Psoas muscle (tissue), 8 donors: ENCODE results near the gene LIPT2. TPM values are rescaled to one million over a fixed set of nuclear protein-coding genes. Genes with fewer than 3 reads are reported as not detected.
"Not testable (repeated sequence)": the region's sequence is repeated elsewhere in the genome, so short reads cannot be mapped to it uniquely, and the experiment has no call there.

Experiments
- ATAC-seq, 4 donors: fragments of 200-7000 bp; cut with Tn5 transposase; one replicate each; pipeline ENCODE4 v1.9.1; 2020; ENCODE audit warnings: moderate library complexity in 3 of 4, mild to moderate bottlenecking in 2 of 4
- DNase-seq, 2 donors: peaks; one replicate each; pipeline ENCODE4 v3.0.0-alpha.2; 2020
- H3K27ac ChIP-seq: fragments of 200-600 bp; one replicate; pipeline ENCODE4 v1.8.0; 2022
- H3K27me3 ChIP-seq, 3 donors: fragments of 200-600 bp in 1 of 3; one replicate each; pipeline versions ENCODE4 v1.6.1 to v1.8.0; 2013 to 2022; ENCODE audit warnings: low read length in 2 of 3, mild to moderate bottlenecking in 2 of 3, moderate library complexity in 1 of 3; ENCODE audit not compliant: insufficient read depth in 3 of 3
- H3K36me3 ChIP-seq, 2 donors: fragments of 200-600 bp in 1 of 2; one replicate each; pipeline versions ENCODE4 v1.6.1 to v1.8.0; 2013 to 2022; ENCODE audit warnings: low read depth in 1 of 2, mild to moderate bottlenecking in 1 of 2, moderate library complexity in 1 of 2; ENCODE audit not compliant: insufficient read depth in 1 of 2
- H3K4me1 ChIP-seq: fragments of 200-600 bp; one replicate; pipeline ENCODE4 v1.8.0; 2022
- H3K4me3 ChIP-seq: fragments of 200-600 bp; one replicate; pipeline ENCODE4 v1.8.0; 2022; ENCODE audit warnings: mild to moderate bottlenecking
- H3K9me3 ChIP-seq: fragments of 200-600 bp; one replicate; pipeline ENCODE4 v1.8.0; 2022
- CTCF ChIP-seq: fragments of 200-600 bp; IDR thresholded peaks from one replicate; pipeline ENCODE4 v1.8.0; 2022; ENCODE audit warnings: antibody characterized with exemption
- WGBS, 3 donors: extraction: QIAGEN DNeasy Blood & Tissue Kit; methylation state at CpG; one replicate each; pipeline versions ENCODE4 v1.1.6 to v1.1.7; 2013; 5-methylcytosine and 5-hydroxymethylcytosine counted together
- intact Hi-C, 2 donors: fragments of 100-400 bp; cut with DNase I; formaldehyde crosslinking; loops; one replicate each; pipeline versions ENCODE4 v1.11.0 to v1.14.2; 2022
- polyA plus RNA-seq, 3 donors: library from polyadenylated mRNA; stranded (reverse); fragments of 200-250 nt; gene quantifications; one replicate each; pipeline ENCODE4 v1.2.3, GENCODE V29; 2013
- total RNA-seq, 4 donors: library from RNA; stranded (reverse); fragmentation: NEBNext Ultra II Directional in 2 of 4; extraction: Animal tissue kit (Norgen Biotek cat#: 25700) in 2 of 4; gene quantifications; one replicate each; pipeline versions ENCODE4 v1.2.1 to v1.2.4, GENCODE V29; 2021 to 2023
- donor health status: healthy with polysubstance abuse.
- donor health status: DM: no; HTN: no; CAD: no; lungs with moderate emphysema.
- donor health status: Bipolar disorder and iron deficiency.
- donor health status: healthy.
- donor health status: DM: yes; HTN: yes; CAD: no.
- donor health status: DM: no; HTN: no; CAD: no.
- donor health status: DM: no; HTN: no; CAD: no.
- donor health status: DM: yes; HTN: yes; CAD: no.

Gene LIPT2
- total and polyA plus RNA-seq, 7 donors = 0.94 to 5.4 (median 4.3) TPM

DNA sequence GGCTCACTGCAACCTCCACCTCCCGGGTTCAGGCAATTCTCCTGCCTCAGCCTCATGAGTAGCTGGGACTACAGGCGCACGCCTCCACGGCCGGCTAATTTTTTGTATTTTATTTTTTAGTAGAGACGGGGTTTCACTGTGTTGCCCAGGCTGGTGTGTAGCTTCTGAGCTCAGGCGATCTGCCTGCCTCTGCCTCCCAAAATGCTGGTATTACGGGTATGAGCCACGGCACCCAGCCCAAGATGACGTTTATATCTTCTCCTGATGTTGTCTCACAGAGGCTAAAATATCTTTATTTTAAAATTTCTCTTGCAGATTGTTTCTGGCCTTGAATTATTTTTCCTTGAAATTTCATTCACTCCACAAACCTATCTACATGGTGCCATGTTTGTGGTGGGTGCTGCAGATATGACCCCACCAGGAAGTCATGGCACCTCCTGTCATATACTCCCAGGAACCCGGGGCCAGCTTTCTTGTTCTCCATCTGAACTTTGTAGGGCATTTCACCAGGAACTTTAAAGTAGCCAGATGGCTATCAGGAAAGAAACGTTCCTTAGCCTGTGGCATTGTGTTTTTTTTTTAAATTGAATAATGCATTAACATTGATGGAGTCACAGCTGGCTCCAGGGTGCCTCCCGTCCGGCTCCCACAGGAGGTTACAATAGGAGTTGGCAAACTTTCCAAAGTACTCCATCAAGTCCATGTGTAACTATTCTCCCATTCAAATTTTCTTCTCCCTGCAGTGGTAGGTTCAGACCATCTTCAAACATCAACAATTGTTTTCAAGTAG is 42.0 kb upstream of the LIPT2 start:
- DNase-seq (no peak), ATAC-seq (no peak)
- Histone ChIP-seq H3K27me3 (no peaks in the 10 kb centered on the region), H3K36me3 (no peaks in the 10 kb centered on the region), H3K4me1 (no peaks in the 10 kb centered on the region), H3K4me3 (no peak overlapping the region), H3K27ac (no peak overlapping the region), H3K9me3 (peaks cover 6% of the 10 kb centered on the region)
- intact Hi-C loops = no loop called here
- TF ChIP-seq CTCF = no peak
- WGBS, 3 donors = 77 to 84% (median 77%) methylated on average over 14 of the region's 14 CpGs

GRCh38 chr11:74534946-74535275 is 41.4 kb upstream of the LIPT2 start:
- H3K9me3 ChIP-seq, ATAC-seq, H3K4me3 ChIP-seq, DNase-seq, H3K27ac ChIP-seq, H3K27me3 ChIP-seq, intact Hi-C loops, H3K36me3 ChIP-seq, H3K4me1 ChIP-seq: not testable (repeated sequence)
- WGBS, 3 donors = 92 to 96% (median 92%) methylated on average over 10 of the region's 10 CpGs

GRCh38 chr11:74534216-74534945 is 40.9 kb upstream of the LIPT2 start:
- no peak for TF ChIP-seq CTCF
- intact Hi-C loops = no loop called here
- H3K4me3 ChIP-seq = no peak overlapping the region
- H3K4me1 ChIP-seq = no peaks in the 10 kb centered on the region
- ATAC-seq (no peak), DNase-seq (no peak)
- WGBS, 3 donors = 70 to 73% (median 73%) methylated on average over 8 of the region's 8 CpGs
- peaks cover 6% of the 10 kb centered on the region for H3K9me3 ChIP-seq
- H3K27ac ChIP-seq = no peak overlapping the region
- H3K36me3 ChIP-seq = no peaks in the 10 kb centered on the region
- no peaks in the 10 kb centered on the region for H3K27me3 ChIP-seq

DNA sequence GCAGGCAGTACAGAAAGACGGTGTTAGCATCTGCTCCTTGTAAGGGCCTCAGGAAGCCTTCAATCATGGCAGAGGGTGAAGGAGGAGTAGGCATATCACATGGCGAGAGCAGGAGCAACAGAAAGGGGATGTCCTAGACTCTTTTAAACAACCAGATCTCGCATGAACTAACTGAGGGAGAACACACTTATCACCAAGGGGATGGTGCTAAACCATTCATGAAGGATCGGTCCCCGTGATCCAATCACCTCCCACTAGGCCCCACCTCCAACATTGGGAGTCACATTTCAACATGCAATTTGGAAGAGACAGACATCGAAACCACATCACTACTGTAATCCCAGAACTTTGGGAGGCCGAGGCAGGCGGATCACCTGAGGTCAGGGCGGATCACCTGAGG is 39.9 kb upstream of the LIPT2 start:
- ATAC-seq (no peak), DNase-seq (no peak)
- Histone ChIP-seq H3K4me3 (no peak overlapping the region), H3K4me1 (no peaks in the 10 kb centered on the region), H3K27me3 (no peaks in the 10 kb centered on the region), H3K9me3 (peaks cover 6% of the 10 kb centered on the region), H3K27ac (no peak overlapping the region), H3K36me3 (no peaks in the 10 kb centered on the region)
- 82 to 86% (median 83%) methylated on average over 9 of the region's 9 CpGs for WGBS, 3 donors
- no peak for TF ChIP-seq CTCF
- intact Hi-C loops = no loop called here

- DNase-seq (no peak), ATAC-seq (no peak)
- 90 to 96% (median 90%) methylated on average over 5 of the region's 5 CpGs for WGBS, 3 donors
- no peak overlapping the region for H3K27ac ChIP-seq
- H3K4me1 ChIP-seq = no peaks in the 10 kb centered on the region
- no peak for TF ChIP-seq CTCF
- no peaks in the 10 kb centered on the region for H3K36me3 ChIP-seq
- H3K4me3 ChIP-seq = no peak overlapping the region
- intact Hi-C loops = no loop called here
- peaks cover 6% of the 10 kb centered on the region for H3K9me3 ChIP-seq
- no peaks in the 10 kb centered on the region for H3K27me3 ChIP-seq
Measured at GRCh38 chr11:74532501-74533246, 39.1 kb upstream of the LIPT2 start.
